HG02678 (cell line): Measurements from ENCODE around the gene NEU2.
"Not testable (repeated sequence)": the region's sequence is repeated elsewhere in the genome, so short reads cannot be mapped to it uniquely, and the experiment has no call there.

Experiments used
- ATAC-seq: cut with Tn5 transposase; IDR thresholded peaks from one replicate; pipeline ENCODE4 v1.9.1; 2021; ENCODE audit warnings: mild to moderate bottlenecking, moderate library complexity; ENCODE audit not compliant: unreplicated experiment

Gene NEU2

GRCh38 chr2:233034091-233034882 lies 1.8 kb downstream of the NEU2 start:
- ATAC-seq = no peak

GRCh38 chr2:233035426-233036161 lies 3.1 kb downstream of the NEU2 start:
- no peak for ATAC-seq

- ATAC-seq = no peak
Observed at GRCh38 chr2:233036162-233036838, 3.8 kb downstream of the NEU2 start.

GRCh38 chr2:233037078-233037477 lies 4.6 kb downstream of the NEU2 start:
- ATAC-seq = no peak

GRCh38 chr2:233039212-233039845 lies 6.9 kb downstream of the NEU2 start:
- ATAC-seq = no peak

GRCh38 chr2:233039846-233040530 lies 7.5 kb downstream of the NEU2 start:
- no peak for ATAC-seq

GRCh38 chr2:233040571-233040970 lies 8.1 kb downstream of the NEU2 start:
- no peak for ATAC-seq

- no peak for ATAC-seq
Observed at GRCh38 chr2:233041722-233042323, 9.4 kb downstream of the NEU2 start.

GRCh38 chr2:233042549-233042948 lies 10.1 kb downstream of the NEU2 start:
- no peak for ATAC-seq

- ATAC-seq = no peak
Observed at GRCh38 chr2:233044974-233045605, 12.6 kb downstream of the NEU2 start.

- ATAC-seq = no peak
Observed at GRCh38 chr2:233047206-233047605, 14.7 kb downstream of the NEU2 start.

GRCh38 chr2:233047667-233048066 lies 15.2 kb downstream of the NEU2 start:
- ATAC-seq = no peak

- ATAC-seq = no peak
Observed at GRCh38 chr2:233048569-233049193, 16.2 kb downstream of the NEU2 start.

GRCh38 chr2:233049194-233049761 lies 16.8 kb downstream of the NEU2 start:
- no peak for ATAC-seq

GRCh38 chr2:233051241-233052149 lies 19.0 kb downstream of the NEU2 start:
- no peak for ATAC-seq

GRCh38 chr2:233052517-233052916 lies 20.0 kb downstream of the NEU2 start:
- ATAC-seq = not testable (repeated sequence)

- ATAC-seq = peak; percentile 64
Observed at GRCh38 chr2:233053928-233054784, 21.7 kb downstream of the NEU2 start.
